Measurements from ENCODE around the gene CSNK2A3. TPM values are rescaled to one million over a fixed set of nuclear protein-coding genes. Genes with fewer than 3 reads are reported as not detected.

The CSNK2A3 gene
- total RNA-seq, 1 experiment from 2014 or later: 1.6 TPM

- Histone ChIP-seq H3F3A (ENCODE audit: insufficient read depth, low read depth) (no peaks in the 10 kb centered on the region), H3K27ac (no peak overlapping the region), H2AFZ (no peak overlapping the region), H3K4me1 (replicated peaks; ENCODE audit: insufficient read depth) (no peaks in the 10 kb centered on the region), H3K4me3 (no peak overlapping the region), H3K36me3 (ENCODE audit: low read depth) (no peaks in the 10 kb centered on the region), H4K20me1 (ENCODE audit: insufficient read depth) (no peaks in the 10 kb centered on the region), H3K79me2 (ENCODE audit: low read depth) (no peaks in the 10 kb centered on the region), H3K9me2 (ENCODE audit: insufficient read depth) (no peaks in the 10 kb centered on the region), H3K27me3 (ENCODE audit: insufficient read depth, low read depth) (peaks cover 28% of the 10 kb centered on the region), H3K9me3 (ENCODE audit: insufficient read depth, low read depth) (no peaks in the 10 kb centered on the region), H3K4me2 (no peak overlapping the region)
- no TSS peak for BruUV-seq (replicated peaks)
- no peak for DNase-seq
- ChIA-PET POLR2A (ENCODE audit: unreplicated experiment) (no interaction called here), CTCF (no interaction called here)
- intact Hi-C loops (cut with micrococcal nuclease; ENCODE audit: unreplicated experiment): no loop called here
- TF ChIP-seq EZH2 (IDR thresholded peaks at IDR 0.05; ENCODE audit: low read depth): no peak
- no peak for TF ChIP-seq CTCF (conservative IDR thresholded peaks at IDR 0.05)
Observed at GRCh38 chr11:11349870-11350337, 3.1 kb downstream of the CSNK2A3 start.

GRCh38 chr11:11349106-11349825 lies 3.8 kb downstream of the CSNK2A3 start:
- H3K27me3 ChIP-seq (ENCODE audit: insufficient read depth, low read depth): peaks cover 28% of the 10 kb centered on the region
- ChIA-PET POLR2A (ENCODE audit: unreplicated experiment) (no interaction called here), CTCF (no interaction called here)
- intact Hi-C loops (cut with micrococcal nuclease; ENCODE audit: unreplicated experiment): no loop called here
- BruUV-seq (replicated peaks): no TSS peak
- no peak for DNase-seq
- no peaks in the 10 kb centered on the region for H4K20me1 ChIP-seq (ENCODE audit: insufficient read depth)
- no peak overlapping the region for H3K4me2 ChIP-seq
- TF ChIP-seq CTCF (conservative IDR thresholded peaks at IDR 0.05) (no peak), EZH2 (IDR thresholded peaks at IDR 0.05; ENCODE audit: low read depth) (no peak)
- H3K4me3 ChIP-seq: no peak overlapping the region
- no peaks in the 10 kb centered on the region for H3K79me2 ChIP-seq (ENCODE audit: low read depth)
- no peak overlapping the region for H2AFZ ChIP-seq
- no peaks in the 10 kb centered on the region for H3K4me1 ChIP-seq (replicated peaks; ENCODE audit: insufficient read depth)
- no peaks in the 10 kb centered on the region for H3K36me3 ChIP-seq (ENCODE audit: low read depth)
- H3F3A ChIP-seq (ENCODE audit: insufficient read depth, low read depth): no peaks in the 10 kb centered on the region
- no peaks in the 10 kb centered on the region for H3K9me3 ChIP-seq (ENCODE audit: insufficient read depth, low read depth)
- no peak overlapping the region for H3K27ac ChIP-seq
- no peaks in the 10 kb centered on the region for H3K9me2 ChIP-seq (ENCODE audit: insufficient read depth)

DNA sequence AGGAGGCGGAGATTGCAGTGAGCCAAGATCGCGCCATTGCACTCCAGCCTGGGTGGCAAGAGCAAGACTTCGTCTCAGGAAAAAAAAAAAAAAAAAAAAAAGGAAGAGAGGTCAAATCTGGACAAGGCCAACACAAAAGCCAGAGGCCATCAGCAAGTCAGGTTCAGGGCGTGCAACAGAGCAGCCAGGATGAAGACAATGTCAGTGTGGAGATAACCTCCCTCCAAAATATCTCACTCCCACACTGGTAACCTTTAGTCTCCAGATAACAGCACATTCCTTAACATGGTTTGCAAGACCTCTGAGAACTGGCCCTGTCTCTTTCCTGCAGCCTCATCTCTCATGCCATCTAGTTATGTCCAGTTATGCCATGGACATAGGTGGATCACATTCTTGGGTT lies 4.7 kb downstream of the CSNK2A3 start:
- TF ChIP-seq CTCF (conservative IDR thresholded peaks at IDR 0.05) (no peak), EZH2 (IDR thresholded peaks at IDR 0.05; ENCODE audit: low read depth) (no peak)
- no peak overlapping the region for H3K27ac ChIP-seq
- H2AFZ ChIP-seq: no peak overlapping the region
- no peaks in the 10 kb centered on the region for H3K9me2 ChIP-seq (ENCODE audit: insufficient read depth)
- no peaks in the 10 kb centered on the region for H3K79me2 ChIP-seq (ENCODE audit: low read depth)
- H4K20me1 ChIP-seq (ENCODE audit: insufficient read depth): no peaks in the 10 kb centered on the region
- H3K9me3 ChIP-seq (ENCODE audit: insufficient read depth, low read depth): no peaks in the 10 kb centered on the region
- CTCF ChIA-PET: no interaction called here
- peaks cover 25% of the 10 kb centered on the region for H3K27me3 ChIP-seq (ENCODE audit: insufficient read depth, low read depth)
- H3K36me3 ChIP-seq (ENCODE audit: low read depth): no peaks in the 10 kb centered on the region
- no peaks in the 10 kb centered on the region for H3F3A ChIP-seq (ENCODE audit: insufficient read depth, low read depth)
- POLR2A ChIA-PET (ENCODE audit: unreplicated experiment): no interaction called here
- H3K4me3 ChIP-seq: no peak overlapping the region
- no peaks in the 10 kb centered on the region for H3K4me1 ChIP-seq (replicated peaks; ENCODE audit: insufficient read depth)
- no peak overlapping the region for H3K4me2 ChIP-seq
- BruUV-seq (replicated peaks): no TSS peak
- DNase-seq: no peak
- intact Hi-C loops (cut with micrococcal nuclease; ENCODE audit: unreplicated experiment): no loop called here

Measured in PC-9 (cell line).